Measurements from ENCODE around the gene SLC4A1. TPM values are rescaled to one million over a fixed set of nuclear protein-coding genes. Genes with fewer than 3 reads are reported as not detected.
A peak's percentile ranks its signal among the peaks of the same experiment; 100 is the strongest.

Gene SLC4A1
- total and polyA plus RNA-seq, 3 donors from 2014 or later, result 0.12 to 0.71 (median 0.37) TPM

DNA sequence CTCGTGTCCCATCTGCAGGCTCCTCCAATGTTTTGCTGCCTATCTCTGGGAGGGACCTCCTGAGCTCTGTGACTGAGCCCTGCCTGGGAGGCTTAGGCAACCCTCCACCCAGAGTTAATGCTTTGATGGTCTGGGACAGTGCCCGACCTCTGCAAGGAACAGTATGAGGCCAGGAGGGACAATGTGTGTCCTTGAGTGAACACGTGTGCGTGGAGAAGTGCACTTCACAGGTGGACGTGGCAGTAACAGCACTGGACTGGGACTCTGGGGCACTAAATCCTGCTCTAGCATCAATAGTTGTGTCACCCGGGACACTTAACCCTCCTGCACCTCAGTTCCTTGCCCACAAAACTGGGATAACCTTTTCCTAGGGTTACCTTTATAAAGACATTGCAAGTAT, 53.0 kb downstream of the SLC4A1 start:
- intact Hi-C loops (cut with DNase I; ENCODE audit: low total_unique reads), result no loop called here
- Histone ChIP-seq H3K4me1 (peaks cover 34% of the 10 kb centered on the region), H3K27ac (no peak overlapping the region), H3K36me3 (ENCODE audit: low read depth, missing control alignments) (no peaks in the 10 kb centered on the region), H3K27me3 (no peaks in the 10 kb centered on the region), H3K9me3 (no peaks in the 10 kb centered on the region), H3K4me3 (no peak overlapping the region)
- TF ChIP-seq POLR2A (IDR thresholded peaks at IDR 0.05), result no peak
- TF ChIP-seq, protein P1, sequence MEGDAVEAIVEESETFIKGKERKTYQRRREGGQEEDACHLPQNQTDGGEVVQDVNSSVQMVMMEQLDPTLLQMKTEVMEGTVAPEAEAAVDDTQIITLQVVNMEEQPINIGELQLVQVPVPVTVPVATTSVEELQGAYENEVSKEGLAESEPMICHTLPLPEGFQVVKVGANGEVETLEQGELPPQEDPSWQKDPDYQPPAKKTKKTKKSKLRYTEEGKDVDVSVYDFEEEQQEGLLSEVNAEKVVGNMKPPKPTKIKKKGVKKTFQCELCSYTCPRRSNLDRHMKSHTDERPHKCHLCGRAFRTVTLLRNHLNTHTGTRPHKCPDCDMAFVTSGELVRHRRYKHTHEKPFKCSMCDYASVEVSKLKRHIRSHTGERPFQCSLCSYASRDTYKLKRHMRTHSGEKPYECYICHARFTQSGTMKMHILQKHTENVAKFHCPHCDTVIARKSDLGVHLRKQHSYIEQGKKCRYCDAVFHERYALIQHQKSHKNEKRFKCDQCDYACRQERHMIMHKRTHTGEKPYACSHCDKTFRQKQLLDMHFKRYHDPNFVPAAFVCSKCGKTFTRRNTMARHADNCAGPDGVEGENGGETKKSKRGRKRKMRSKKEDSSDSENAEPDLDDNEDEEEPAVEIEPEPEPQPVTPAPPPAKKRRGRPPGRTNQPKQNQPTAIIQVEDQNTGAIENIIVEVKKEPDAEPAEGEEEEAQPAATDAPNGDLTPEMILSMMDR (IDR thresholded peaks at IDR 0.05), result no peak
- DNase-seq, result no peak
- WGBS, 2 donors, result 87 to 98% methylated on average over 6 of the region's 6 CpGs

DNA sequence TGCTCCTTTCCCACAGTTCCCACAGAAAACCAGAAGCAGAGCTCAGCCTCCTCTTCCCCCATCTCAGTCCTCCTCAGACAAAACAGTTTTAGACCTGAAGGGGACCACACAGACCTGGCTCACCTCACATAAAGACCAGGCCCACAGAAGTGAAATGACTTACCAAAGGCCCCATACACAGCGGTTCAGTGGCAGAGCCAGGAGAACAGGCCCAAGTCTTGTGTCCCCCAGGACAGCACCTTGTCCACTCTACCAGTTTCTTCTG, 53.8 kb downstream of the SLC4A1 start:
- peaks cover 34% of the 10 kb centered on the region for H3K4me1 ChIP-seq
- 89 to 92% methylated on average over 1 of the region's 1 CpG for WGBS, 2 donors
- intact Hi-C loops (cut with DNase I; ENCODE audit: low total_unique reads), result no loop called here

DNA sequence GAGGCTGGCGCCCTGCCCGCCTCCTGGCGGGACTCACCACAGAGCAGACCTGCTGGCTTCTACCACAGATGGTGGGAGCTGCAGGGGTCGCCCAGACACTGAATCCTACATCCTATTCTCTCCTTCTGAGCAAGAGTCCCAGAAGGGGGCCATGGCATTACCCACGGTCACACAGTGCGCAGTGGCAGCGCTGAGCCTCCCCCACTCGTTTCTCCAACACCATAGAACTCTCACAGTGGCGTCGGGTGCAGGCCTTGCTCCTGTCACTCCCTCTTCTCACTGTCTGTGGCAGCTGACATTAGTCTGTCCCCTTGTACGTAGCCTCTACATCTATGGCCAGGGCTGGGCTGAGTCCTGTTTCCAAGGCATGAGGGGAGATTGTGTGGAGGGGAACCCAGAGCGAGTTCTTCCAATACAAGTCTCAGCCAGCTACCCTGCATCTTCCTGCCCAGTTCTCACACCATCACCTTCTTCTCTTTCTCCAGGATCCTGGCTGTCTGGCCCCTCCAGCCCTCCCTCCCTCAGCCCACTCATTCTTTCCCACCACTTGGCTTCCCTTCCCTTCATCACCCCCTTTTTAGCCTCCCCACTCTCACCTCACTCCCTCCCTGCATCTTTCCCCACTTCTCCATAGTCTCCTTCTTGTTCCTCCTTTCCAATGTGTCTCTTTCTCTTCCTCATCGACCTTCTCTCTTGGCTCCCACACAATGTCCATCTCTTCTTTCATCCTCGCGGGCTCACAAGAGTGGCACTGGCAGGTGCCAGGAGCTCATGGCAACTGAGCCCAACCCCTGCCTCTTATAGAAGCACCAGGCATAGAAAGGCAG, 54.3 kb downstream of the SLC4A1 start:
- Histone ChIP-seq H3K36me3 (ENCODE audit: low read depth, missing control alignments) (peaks cover 1% of the 10 kb centered on the region), H3K9me3 (no peaks in the 10 kb centered on the region), H3K27ac (peak overlapping the region in 1 of 2 donors; percentile 24), H3K27me3 (no peaks in the 10 kb centered on the region), H3K4me1 (peaks cover 34% of the 10 kb centered on the region), H3K4me3 (no peak overlapping the region)
- 79 to 84% methylated on average over 12 to 15 of the region's 15 CpGs for WGBS, 2 donors
- TF ChIP-seq POLR2A (IDR thresholded peaks at IDR 0.05), result no peak
- TF ChIP-seq, protein P1 (IDR thresholded peaks at IDR 0.05), result no peak
- no peak for DNase-seq
- intact Hi-C loops (cut with DNase I; ENCODE audit: low total_unique reads), result no loop called here

More for the DNA sequence above, 53.8 kb downstream of the SLC4A1 start:
- H3K36me3 ChIP-seq (ENCODE audit: low read depth, missing control alignments), result no peaks in the 10 kb centered on the region
- TF ChIP-seq, protein P1 (IDR thresholded peaks at IDR 0.05), result no peak
- no peaks in the 10 kb centered on the region for H3K9me3 ChIP-seq
- no peak for DNase-seq
- no peaks in the 10 kb centered on the region for H3K27me3 ChIP-seq
- H3K4me3 ChIP-seq, result no peak overlapping the region
- H3K27ac ChIP-seq, result no peak overlapping the region

DNA sequence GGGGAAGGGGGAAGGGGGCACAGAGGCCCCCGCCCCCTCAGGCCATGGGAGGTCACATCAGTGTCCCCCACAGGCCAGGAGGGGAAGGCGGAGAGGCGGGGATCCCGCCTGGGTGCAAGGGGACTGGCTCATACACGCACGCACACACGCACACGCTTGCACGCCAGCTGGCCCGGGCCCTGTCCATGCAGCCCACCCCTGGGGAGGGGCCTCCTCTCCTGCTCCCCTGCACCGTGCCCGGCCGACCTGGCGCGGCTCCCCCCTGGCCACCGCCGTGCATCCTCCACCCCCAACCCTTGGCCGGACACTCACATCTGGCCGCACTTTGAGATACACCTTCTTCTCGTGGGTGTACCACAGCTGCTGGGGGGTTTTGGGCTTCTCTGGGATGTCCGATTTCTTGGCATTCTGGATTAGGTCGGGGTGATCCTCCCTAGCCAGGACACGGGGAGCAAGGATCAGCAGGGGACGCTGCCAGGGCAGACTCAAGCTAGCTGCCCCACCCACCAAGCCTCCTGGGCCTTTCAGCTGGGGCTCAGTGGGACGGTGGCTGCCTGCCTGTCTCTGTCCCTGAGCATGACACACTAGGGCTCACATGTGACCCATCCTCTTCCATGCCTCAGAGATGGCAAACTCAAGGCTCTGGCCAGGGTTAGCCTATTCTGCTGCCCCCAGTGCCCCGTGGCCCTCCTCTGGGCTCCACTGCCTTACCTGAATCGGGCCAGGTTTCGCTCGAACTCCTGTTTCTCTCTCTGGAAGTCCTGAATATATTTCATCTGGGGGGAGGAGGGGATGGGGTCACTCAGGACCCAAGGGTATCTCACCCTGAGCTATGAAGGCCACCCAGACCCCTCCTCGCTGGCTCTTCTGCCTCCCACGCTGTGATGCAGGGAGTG, 55.2 kb downstream of the SLC4A1 start:
- Histone ChIP-seq H3K4me3 (no peak overlapping the region), H3K27me3 (no peaks in the 10 kb centered on the region), H3K9me3 (no peaks in the 10 kb centered on the region), H3K4me1 (peaks cover 30% of the 10 kb centered on the region), H3K36me3 (ENCODE audit: low read depth, missing control alignments) (peaks cover 5% of the 10 kb centered on the region), H3K27ac (peak overlapping the region in 1 of 2 donors; percentile 24)
- intact Hi-C loops (cut with DNase I; ENCODE audit: low total_unique reads), result no loop called here
- DNase-seq, result no peak
- 52 to 69% methylated on average over 12 to 31 of the region's 31 CpGs for WGBS, 2 donors
- no peak for TF ChIP-seq POLR2A (IDR thresholded peaks at IDR 0.05)
- TF ChIP-seq, protein P1 (IDR thresholded peaks at IDR 0.05), result no peak

Data from testis (tissue), 3 donors.